ENCODE measurements around the gene RUBCN.

Gene RUBCN

DNA sequence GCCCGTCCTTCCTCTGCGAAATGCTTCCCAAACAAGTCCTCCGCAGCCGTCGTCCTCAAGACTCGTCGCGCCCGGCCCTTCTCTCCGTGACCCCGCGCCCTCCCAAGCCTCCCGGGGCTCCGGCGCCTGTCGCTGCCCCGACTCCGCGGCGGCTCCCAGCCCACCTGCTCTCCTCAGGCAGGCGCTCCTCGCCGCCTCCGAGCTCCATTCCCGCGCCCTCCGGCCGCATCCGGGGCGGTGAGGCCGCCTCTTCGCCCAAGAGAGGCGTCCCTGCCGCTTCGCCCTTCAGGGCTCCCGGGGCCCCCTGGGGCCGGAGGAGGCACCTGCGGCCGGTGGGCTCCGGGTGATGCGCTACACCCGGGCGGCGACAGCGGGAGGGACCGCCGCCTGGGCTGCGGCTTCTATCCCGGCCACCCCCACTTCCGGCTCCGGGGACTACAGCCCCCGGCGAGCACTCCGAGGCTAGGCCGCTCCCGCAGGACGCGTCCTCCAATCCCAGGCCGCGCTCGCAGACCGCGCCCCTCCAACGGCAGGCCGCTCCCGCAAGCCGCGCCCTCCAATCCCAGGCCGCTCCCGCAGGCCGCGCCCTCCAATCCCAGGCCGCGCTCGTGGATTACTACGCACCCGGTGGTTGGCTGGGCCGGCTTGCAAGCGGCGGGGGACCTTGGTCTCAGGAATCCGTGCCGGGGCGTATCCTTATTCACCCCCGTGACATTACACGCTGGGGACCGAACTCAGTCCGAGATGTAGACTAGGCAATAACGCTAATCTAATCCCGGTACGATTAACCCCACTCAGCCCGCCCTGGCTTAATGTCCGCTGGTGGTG is at the start of gene RUBCN:
RUBCN (minus strand) TSS at position 414 of the 828 bp plus-strand sequence; CDS start at position 229, 185 bp downstream.
- no peaks in the 10 kb centered on the region for H3K27me3 Mint-ChIP-seq
- no peaks in the 10 kb centered on the region for H3K9me3 Mint-ChIP-seq
- peaks cover 10% of the 10 kb centered on the region for H3K36me3 Mint-ChIP-seq (ENCODE audit: low read depth)
- H3K4me1 Mint-ChIP-seq (ENCODE audit: low read depth) = peaks cover 44% of the 10 kb centered on the region
- H3K27ac Mint-ChIP-seq = peak within 1 kb of the TSS; percentile 92
- H3K4me3 Mint-ChIP-seq = peak within 1 kb of the TSS; percentile 89

DNA sequence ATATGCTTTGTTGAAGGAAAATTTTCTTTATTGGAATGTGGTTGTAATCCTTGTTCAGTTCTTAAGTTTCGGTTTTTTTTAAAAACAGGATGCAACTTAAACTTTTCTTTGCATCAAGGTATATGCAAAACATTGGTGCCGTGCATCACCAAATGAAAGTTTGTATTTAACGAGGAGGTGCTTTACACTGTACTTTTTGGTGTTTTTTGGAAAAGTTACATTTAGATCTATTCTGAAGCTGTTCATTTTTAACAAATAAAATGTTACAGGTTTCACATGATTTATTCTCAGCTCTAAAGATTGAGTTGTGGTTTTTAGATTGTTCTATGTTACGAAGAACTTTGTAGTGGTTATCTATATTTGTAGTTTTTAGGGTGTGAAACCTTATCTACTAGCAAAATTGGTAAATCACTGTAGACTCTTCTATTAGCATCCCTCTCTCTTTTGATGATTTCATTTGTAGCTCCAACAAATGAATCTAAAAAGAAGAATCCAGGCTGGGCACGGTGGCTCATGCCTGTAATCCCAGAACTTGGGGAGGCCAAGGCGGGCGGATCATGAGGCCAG is 47.4 kb upstream of the RUBCN start:
- H3K36me3 Mint-ChIP-seq (ENCODE audit: low read depth) = peaks cover 32% of the 10 kb centered on the region
- H3K4me3 Mint-ChIP-seq = no peak overlapping the region
- peaks cover 20% of the 10 kb centered on the region for H3K4me1 Mint-ChIP-seq (ENCODE audit: low read depth)
- H3K27me3 Mint-ChIP-seq = no peaks in the 10 kb centered on the region
- no peaks in the 10 kb centered on the region for H3K9me3 Mint-ChIP-seq
- peak overlapping the region; percentile 33 for H3K27ac Mint-ChIP-seq

DNA sequence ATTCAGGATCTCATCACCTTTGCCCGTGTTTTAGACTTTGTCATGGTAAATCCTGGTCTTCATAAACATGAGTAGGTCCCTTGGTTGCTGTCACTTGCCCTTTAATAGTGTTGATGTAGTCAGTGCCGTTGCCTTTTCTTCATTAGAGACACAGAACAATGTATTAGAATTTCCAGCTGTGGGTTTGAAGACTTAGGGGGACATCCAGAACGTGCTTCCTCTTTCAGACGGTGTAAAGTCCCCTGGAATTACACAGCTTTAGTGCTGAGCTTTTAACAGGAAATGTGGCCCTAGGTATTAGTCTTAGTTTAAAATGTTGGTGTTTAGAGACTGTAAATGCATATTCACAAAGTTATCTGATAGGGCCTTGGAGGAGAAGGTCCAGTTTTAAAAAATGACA is 45.5 kb upstream of the RUBCN start:
- H3K36me3 Mint-ChIP-seq (ENCODE audit: low read depth) = peaks cover 43% of the 10 kb centered on the region
- no peaks in the 10 kb centered on the region for H3K27me3 Mint-ChIP-seq
- H3K4me1 Mint-ChIP-seq (ENCODE audit: low read depth) = peaks cover 14% of the 10 kb centered on the region
- no peak overlapping the region for H3K4me3 Mint-ChIP-seq
- H3K27ac Mint-ChIP-seq = peak overlapping the region; percentile 34
- H3K9me3 Mint-ChIP-seq = no peaks in the 10 kb centered on the region

DNA sequence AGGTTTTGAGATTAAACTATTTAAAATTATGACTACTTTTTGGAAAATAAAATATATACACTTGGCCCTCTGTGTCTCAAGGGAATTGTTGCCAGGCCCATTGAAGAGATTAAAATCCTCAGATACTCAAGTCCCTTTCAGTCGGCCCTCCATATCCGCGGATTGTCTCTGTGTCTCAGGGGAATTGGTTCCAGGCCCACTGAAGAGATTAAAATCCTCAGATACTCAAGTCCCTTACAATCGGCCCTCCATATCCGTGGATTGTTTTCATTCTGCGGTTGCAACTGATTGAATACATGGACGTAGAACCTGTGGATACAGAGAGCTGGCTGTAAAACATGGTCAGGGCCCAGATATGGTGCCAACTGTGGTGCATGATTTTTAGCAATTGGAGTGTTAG is 38.6 kb upstream of the RUBCN start:
- no peaks in the 10 kb centered on the region for H3K9me3 Mint-ChIP-seq
- H3K27ac Mint-ChIP-seq = no peak overlapping the region
- H3K4me3 Mint-ChIP-seq = no peak overlapping the region
- no peaks in the 10 kb centered on the region for H3K4me1 Mint-ChIP-seq (ENCODE audit: low read depth)
- H3K36me3 Mint-ChIP-seq (ENCODE audit: low read depth) = peaks cover 58% of the 10 kb centered on the region
- H3K27me3 Mint-ChIP-seq = no peaks in the 10 kb centered on the region

DNA sequence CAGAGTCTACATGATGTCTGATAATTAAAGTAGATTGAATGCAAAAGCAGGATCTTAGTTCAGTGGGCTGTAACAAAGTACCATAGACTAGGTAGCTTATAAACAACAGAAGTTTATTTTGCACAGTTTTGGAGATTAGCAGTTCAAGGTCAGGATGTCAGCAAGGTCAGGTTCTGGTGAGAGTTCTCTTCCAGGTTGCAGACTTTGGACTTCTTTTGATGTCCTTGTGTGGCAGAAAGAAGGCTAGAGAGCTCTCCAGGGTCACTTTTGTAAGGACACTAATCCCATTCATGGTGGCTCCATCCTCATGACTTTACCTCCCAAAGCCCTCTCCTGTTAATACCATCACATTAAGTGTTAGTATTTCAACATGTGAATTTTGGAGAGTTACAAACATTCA is 25.1 kb upstream of the RUBCN start:
- Mint-ChIP-seq H3K4me3 (no peak overlapping the region), H3K4me1 (ENCODE audit: low read depth) (no peaks in the 10 kb centered on the region), H3K27me3 (no peaks in the 10 kb centered on the region), H3K9me3 (no peaks in the 10 kb centered on the region), H3K27ac (no peak overlapping the region), H3K36me3 (ENCODE audit: low read depth) (peaks cover 15% of the 10 kb centered on the region)

DNA sequence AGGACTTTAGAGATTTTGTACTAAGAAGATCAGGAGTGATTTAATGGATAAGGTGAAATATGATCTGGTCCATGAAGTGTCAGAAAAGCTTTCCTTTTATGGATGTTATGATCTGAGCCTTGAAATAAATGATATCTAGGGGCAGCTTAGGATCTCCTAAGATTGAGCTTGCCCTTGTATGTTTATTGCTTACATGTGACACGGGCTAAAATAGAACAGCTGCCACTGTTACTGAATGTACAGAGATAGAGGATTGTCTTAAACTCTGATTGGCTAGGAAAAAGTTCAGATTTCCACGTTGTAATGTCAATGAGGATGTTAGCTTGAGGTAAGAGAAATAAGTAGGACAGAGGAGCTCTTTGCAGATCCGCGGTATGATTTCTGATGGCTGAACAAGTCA is 21.8 kb upstream of the RUBCN start:
- H3K9me3 Mint-ChIP-seq = no peaks in the 10 kb centered on the region
- H3K4me3 Mint-ChIP-seq = no peak overlapping the region
- no peaks in the 10 kb centered on the region for H3K27me3 Mint-ChIP-seq
- H3K36me3 Mint-ChIP-seq (ENCODE audit: low read depth) = peaks cover 2% of the 10 kb centered on the region
- H3K4me1 Mint-ChIP-seq (ENCODE audit: low read depth) = peaks cover 20% of the 10 kb centered on the region
- H3K27ac Mint-ChIP-seq = no peak overlapping the region

DNA sequence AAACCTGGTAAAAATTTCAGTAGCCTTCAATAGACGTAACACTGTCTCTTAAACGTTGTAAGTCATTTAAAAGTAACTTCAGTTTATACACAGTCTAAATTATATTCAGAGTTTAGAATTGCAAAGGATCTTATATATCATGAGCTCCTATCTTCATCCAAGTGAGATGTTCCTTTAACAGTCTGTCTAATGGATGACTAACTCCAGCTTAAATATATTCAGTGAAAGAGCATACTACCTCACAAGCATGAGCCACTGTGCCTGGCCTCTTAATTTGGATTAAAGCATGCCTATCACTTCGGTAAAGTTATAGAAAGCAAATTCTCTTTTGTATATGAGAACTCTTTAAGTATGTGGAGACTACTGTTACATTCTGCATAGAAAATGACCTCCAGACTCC is 20.0 kb upstream of the RUBCN start:
- H3K9me3 Mint-ChIP-seq = no peaks in the 10 kb centered on the region
- H3K27me3 Mint-ChIP-seq = no peaks in the 10 kb centered on the region
- H3K4me3 Mint-ChIP-seq = no peak overlapping the region
- no peaks in the 10 kb centered on the region for H3K36me3 Mint-ChIP-seq (ENCODE audit: low read depth)
- H3K4me1 Mint-ChIP-seq (ENCODE audit: low read depth) = peaks cover 36% of the 10 kb centered on the region
- H3K27ac Mint-ChIP-seq = no peak overlapping the region

DNA sequence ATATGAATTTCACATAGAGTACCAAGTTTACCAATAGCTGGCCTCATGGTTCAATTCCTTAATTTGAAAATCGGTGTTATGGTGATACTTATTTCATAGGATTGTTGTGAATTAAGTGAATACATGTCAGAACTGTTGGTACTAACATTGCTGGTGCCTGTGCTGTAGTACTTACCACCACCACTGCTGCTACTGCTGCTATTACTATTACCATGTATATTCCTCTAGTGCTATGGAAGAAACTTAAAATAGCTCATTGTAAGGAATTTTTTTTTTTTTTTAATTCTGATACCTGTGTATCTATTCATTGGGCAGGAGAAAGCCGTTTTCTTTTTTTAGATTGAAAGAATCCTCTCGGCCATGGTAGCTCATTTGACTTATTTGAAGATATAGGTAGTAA is 16.6 kb upstream of the RUBCN start:
- peaks cover 59% of the 10 kb centered on the region for H3K4me1 Mint-ChIP-seq (ENCODE audit: low read depth)
- no peaks in the 10 kb centered on the region for H3K9me3 Mint-ChIP-seq
- peak overlapping the region; percentile 50 for H3K27ac Mint-ChIP-seq
- no peaks in the 10 kb centered on the region for H3K36me3 Mint-ChIP-seq (ENCODE audit: low read depth)
- H3K4me3 Mint-ChIP-seq = peak overlapping the region; percentile 7
- H3K27me3 Mint-ChIP-seq = no peaks in the 10 kb centered on the region

DNA sequence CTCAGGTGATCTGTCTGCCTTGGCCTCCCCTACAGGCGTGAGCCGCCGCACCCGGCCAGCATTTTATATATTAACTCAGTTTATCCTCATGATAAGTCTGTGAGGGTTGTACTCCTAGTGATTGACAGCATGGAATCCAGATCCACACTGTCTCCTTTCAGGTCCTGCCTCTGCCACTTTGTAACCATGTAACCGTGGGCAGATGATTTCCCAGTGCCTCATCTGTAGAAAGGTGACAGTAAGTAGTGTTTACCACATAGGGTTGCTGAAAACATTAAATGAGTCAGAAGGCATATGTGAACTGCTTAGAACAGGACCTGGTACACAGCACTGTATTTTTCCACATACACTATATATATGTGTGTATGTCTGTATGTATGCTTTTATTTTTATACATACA is 15.4 kb upstream of the RUBCN start:
- H3K4me3 Mint-ChIP-seq = peak overlapping the region; percentile 51
- no peaks in the 10 kb centered on the region for H3K36me3 Mint-ChIP-seq (ENCODE audit: low read depth)
- H3K9me3 Mint-ChIP-seq = no peaks in the 10 kb centered on the region
- peak overlapping the region; percentile 14 for H3K27ac Mint-ChIP-seq
- H3K4me1 Mint-ChIP-seq (ENCODE audit: low read depth) = peaks cover 60% of the 10 kb centered on the region
- H3K27me3 Mint-ChIP-seq = no peaks in the 10 kb centered on the region

DNA sequence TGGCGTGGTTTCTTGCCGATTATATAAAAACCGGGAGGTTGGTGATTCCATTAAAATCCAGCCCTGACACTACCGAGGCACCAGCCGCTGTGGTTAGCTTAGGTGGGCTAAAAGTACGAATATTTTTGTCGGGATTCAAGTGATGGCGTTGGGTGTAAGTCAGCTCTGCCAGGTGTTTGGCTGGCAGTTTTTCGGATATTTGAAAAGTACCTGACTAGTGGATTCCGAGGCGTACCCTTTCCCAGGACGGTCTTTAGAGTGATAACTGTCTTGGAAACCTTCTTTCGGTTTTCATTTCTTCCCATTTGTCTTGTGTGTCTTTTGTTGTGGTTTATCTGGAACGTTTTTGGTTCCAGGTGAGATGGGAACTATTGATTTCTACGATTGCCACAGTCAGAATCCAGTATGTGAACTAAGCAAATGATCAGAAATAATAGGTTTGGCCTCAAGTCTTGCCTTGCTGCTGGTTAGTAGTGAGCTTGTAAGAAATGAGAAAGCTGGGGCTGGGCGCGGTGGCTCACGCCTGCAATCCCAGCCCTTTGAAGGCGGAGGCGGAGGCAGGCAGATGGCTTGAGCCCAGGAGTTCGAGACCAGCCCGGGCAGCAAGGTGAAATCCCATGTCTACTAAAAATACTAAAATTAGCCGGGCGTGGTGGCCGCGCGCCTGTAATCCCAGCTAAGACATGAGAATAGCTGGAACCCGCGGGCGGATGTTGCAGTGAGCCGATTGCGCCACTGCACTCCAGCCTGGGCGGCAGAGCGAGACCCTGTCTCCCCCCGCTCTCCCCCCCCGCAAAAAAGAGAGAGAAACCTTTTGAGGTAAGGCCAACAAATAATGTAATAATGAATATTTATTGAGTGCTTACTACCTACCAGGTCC is 14.4 kb upstream of the RUBCN start:
- no peaks in the 10 kb centered on the region for H3K27me3 Mint-ChIP-seq
- peak overlapping the region; percentile 89 for H3K4me3 Mint-ChIP-seq
- peaks cover 56% of the 10 kb centered on the region for H3K4me1 Mint-ChIP-seq (ENCODE audit: low read depth)
- peak overlapping the region; percentile 84 for H3K27ac Mint-ChIP-seq
- no peaks in the 10 kb centered on the region for H3K36me3 Mint-ChIP-seq (ENCODE audit: low read depth)
- no peaks in the 10 kb centered on the region for H3K9me3 Mint-ChIP-seq

DNA sequence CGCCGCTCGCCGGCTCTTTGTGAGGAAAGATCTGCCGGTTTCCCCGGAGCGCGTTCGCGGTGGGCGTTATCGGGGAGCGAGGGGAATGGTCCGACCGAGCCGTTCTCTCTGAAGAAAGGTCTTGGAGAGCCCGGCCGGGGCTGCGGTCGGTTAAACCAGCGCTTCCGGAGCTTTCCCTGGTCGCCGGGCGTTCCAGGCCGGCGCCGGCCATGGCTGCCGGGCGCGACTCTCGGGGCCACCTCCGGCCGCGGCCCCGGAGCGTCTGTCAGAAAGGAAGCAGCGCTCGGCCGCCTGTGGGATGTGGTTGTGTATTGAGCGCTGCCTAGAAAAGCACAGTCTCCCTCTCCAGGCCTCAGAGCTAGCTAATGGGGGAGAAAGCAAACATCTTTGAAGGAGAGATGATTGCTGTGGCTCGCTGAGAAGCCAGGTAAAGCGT is 13.7 kb upstream of the RUBCN start:
- Mint-ChIP-seq H3K27ac (peak overlapping the region; percentile 84), H3K4me3 (peak overlapping the region; percentile 89)

DNA sequence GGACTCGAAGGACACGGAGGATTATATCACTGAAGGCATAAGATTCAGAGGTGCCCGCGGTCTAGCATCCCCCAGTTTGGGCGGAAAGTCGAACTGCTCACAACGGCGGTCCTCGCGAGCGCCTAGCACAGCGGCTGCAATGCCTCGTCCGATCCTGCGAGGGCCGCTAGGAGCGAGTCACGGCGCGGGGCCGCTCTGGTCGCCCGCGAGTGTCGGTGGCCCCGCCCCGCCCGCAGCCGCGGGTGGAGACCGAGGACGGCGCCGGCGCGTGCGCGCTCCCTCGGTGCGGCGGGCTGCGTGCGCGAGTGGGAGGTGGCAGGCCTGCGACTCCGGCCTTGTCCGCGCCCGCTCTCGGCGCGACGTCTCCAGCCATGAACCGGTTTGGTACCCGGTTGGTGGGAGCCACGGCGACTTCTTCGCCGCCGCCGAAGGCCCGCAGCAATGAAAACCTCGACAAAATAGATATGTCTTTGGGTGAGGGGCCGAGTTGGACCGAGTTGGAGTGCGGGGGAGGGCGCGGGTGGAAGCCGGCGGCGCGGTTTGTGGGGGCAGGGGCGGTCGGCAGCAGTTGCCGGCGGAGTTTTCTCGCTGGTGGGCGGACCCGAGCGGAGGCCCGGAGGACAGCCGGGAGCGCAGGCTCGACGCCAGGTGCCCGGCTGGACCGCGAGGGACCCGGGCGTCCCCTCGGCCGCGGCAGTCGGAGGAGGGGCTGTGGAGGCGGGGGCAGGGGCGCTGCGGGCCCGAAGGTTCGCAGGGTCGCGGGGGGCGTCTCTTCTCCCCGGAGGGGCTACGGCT is 13.1 kb upstream of the RUBCN start, which contains the start of gene FYTTD1:
FYTTD1 (plus strand) TSS at position 283 of the 795 bp plus-strand sequence; CDS start at position 372, 89 bp downstream.
- Mint-ChIP-seq H3K27ac (peak within 1 kb of the TSS; percentile 86), H3K36me3 (ENCODE audit: low read depth) (no peaks in the 10 kb centered on the region), H3K4me1 (ENCODE audit: low read depth) (peaks cover 53% of the 10 kb centered on the region)

More for the DNA sequence above, 13.7 kb upstream of the RUBCN start:
- no peaks in the 10 kb centered on the region for H3K36me3 Mint-ChIP-seq (ENCODE audit: low read depth)
- peaks cover 56% of the 10 kb centered on the region for H3K4me1 Mint-ChIP-seq (ENCODE audit: low read depth)
- H3K9me3 Mint-ChIP-seq = no peaks in the 10 kb centered on the region
- H3K27me3 Mint-ChIP-seq = no peaks in the 10 kb centered on the region

DNA sequence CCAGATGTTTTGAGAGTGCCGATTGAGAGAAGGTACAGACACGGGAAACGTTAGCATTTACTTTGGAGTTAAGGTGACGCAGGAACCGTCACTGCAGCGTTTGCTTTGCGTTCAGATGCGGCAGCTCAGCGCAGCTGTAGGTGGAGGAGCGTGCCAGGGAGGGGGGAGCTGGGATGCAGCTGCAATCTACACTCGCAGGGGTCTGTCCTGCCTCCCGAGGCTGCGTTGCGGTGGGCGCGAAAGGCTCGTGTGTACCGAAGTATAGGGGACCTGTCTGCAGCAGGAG is 12.6 kb upstream of the RUBCN start:
- Mint-ChIP-seq H3K27ac (peak overlapping the region; percentile 86), H3K27me3 (no peaks in the 10 kb centered on the region), H3K36me3 (ENCODE audit: low read depth) (no peaks in the 10 kb centered on the region), H3K4me1 (ENCODE audit: low read depth) (peaks cover 49% of the 10 kb centered on the region), H3K4me3 (peak overlapping the region; percentile 89), H3K9me3 (no peaks in the 10 kb centered on the region)

More for the DNA sequence above, 13.1 kb upstream of the RUBCN start, which contains the start of gene FYTTD1:
- no peaks in the 10 kb centered on the region for H3K27me3 Mint-ChIP-seq
- peak within 1 kb of the TSS; percentile 89 for H3K4me3 Mint-ChIP-seq
- H3K9me3 Mint-ChIP-seq = no peaks in the 10 kb centered on the region

DNA sequence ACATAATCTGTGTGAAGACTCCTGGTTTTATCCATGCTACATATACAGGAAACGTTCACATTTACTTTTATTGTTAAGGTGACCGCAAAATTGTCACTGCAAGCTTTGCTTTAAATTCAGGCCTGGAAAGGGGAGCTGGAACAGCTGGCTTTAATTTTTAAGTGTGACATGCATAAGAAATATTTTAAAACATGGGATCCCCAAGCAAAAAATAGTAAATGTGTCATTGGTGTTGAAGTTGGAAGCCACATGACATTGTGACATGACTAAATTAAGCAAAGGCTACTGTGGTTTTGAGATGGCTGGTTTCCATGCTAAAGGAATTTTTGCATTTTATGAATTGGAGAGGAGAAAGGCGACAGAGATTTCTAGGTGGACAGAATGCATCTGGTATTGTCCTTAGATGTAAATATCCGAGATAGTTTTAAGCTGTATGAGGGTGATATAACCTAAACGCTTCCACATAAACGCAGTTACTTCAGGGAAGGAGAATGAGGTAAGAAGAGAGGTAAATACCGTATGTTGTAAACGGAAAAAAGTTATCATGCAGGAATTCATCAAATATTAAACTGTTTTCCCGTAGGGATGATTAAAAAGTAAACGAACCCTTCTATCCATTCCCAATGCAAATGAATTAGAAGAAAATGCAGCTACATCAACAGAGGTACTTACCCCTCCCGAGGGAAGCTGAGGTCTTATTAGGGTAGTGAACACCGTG is 12.1 kb upstream of the RUBCN start:
- Mint-ChIP-seq H3K9me3 (no peaks in the 10 kb centered on the region), H3K4me1 (ENCODE audit: low read depth) (peaks cover 44% of the 10 kb centered on the region), H3K27ac (peak overlapping the region; percentile 86), H3K27me3 (no peaks in the 10 kb centered on the region), H3K4me3 (peak overlapping the region; percentile 89), H3K36me3 (ENCODE audit: low read depth) (no peaks in the 10 kb centered on the region)
